ENCODE data around the gene ZNF488.
A peak's percentile ranks its signal among the peaks of the same experiment; 100 is the strongest.

The ZNF488 gene

GRCh38 chr10:47362199-47362598 is 21.9 kb downstream of the ZNF488 start:
- TF ChIP-seq CTCF (IDR thresholded peaks at IDR 0.05; ENCODE audit: control insufficient read depth, insufficient read depth, low read depth, low read length, missing control alignments) = no peak
- H3K4me3 ChIP-seq (ENCODE audit: control insufficient read depth, low read depth, low read length) = no peak overlapping the region
- DNase-seq (ENCODE audit: low read depth) = no peak

- peak; percentile 88 for TF ChIP-seq CTCF (IDR thresholded peaks at IDR 0.05; ENCODE audit: control insufficient read depth, insufficient read depth, low read depth, low read length, missing control alignments)
- no peak overlapping the region for H3K4me3 ChIP-seq (ENCODE audit: control insufficient read depth, low read depth, low read length)
- no peak for DNase-seq (ENCODE audit: low read depth)
These were observed 22.8 kb downstream of the ZNF488 start for GRCh38 chr10:47361293-47361692.

GRCh38 chr10:47360419-47361040 is 23.6 kb downstream of the ZNF488 start:
- no peak for DNase-seq (ENCODE audit: low read depth)
- no peak overlapping the region for H3K4me3 ChIP-seq (ENCODE audit: control insufficient read depth, low read depth, low read length)
- no peak for TF ChIP-seq CTCF (IDR thresholded peaks at IDR 0.05; ENCODE audit: control insufficient read depth, insufficient read depth, low read depth, low read length, missing control alignments)

- DNase-seq (ENCODE audit: low read depth) = no peak
- TF ChIP-seq CTCF (IDR thresholded peaks at IDR 0.05; ENCODE audit: control insufficient read depth, insufficient read depth, low read depth, low read length, missing control alignments) = no peak
- H3K4me3 ChIP-seq (ENCODE audit: control insufficient read depth, low read depth, low read length) = no peak overlapping the region
These were observed 24.3 kb downstream of the ZNF488 start for GRCh38 chr10:47359626-47360418.

GRCh38 chr10:47359101-47359500 is 25.0 kb downstream of the ZNF488 start:
- DNase-seq (ENCODE audit: low read depth) = no peak
- TF ChIP-seq CTCF (IDR thresholded peaks at IDR 0.05; ENCODE audit: control insufficient read depth, insufficient read depth, low read depth, low read length, missing control alignments) = no peak
- no peak overlapping the region for H3K4me3 ChIP-seq (ENCODE audit: control insufficient read depth, low read depth, low read length)

- DNase-seq (ENCODE audit: low read depth) = no peak
- H3K4me3 ChIP-seq (ENCODE audit: control insufficient read depth, low read depth, low read length) = no peak overlapping the region
- TF ChIP-seq CTCF (IDR thresholded peaks at IDR 0.05; ENCODE audit: control insufficient read depth, insufficient read depth, low read depth, low read length, missing control alignments) = no peak
These were observed 25.6 kb downstream of the ZNF488 start for GRCh38 chr10:47358457-47358856.
